Kidney (tissue), 14 donors: ENCODE measurements around the gene RTCA. TPM values are rescaled to one million over a fixed set of nuclear protein-coding genes. Genes with fewer than 3 reads are reported as not detected.
"Not testable (repeated sequence)": the region's sequence is repeated elsewhere in the genome, so short reads cannot be mapped to it uniquely, and the experiment has no call there.

Experiments used
- DNase-seq, 5 donors: peaks; one replicate each; pipeline ENCODE4 v3.0.0-alpha.2; 2013 to 2020
- FAIRE-seq: peaks from 2 replicates; lab custom pipeline; 2012; peaks lifted over from hg19 to GRCh38; lab: Jason Lieb, UNC
- H3K27ac ChIP-seq, 2 donors: one replicate each; pipeline ENCODE4 v1.7.0; 2013; ENCODE audit warnings: low read depth in 2 of 2, low read length in 2 of 2, inconsistent platforms in 1 of 2
- H3K27me3 ChIP-seq: one replicate; pipeline ENCODE4 v1.7.1; 2013; ENCODE audit warnings: low read length, inconsistent platforms; ENCODE audit not compliant: control insufficient read depth, insufficient read depth
- H3K36me3 ChIP-seq, 3 donors: one replicate each; pipeline versions ENCODE4 v1.7.0 to v1.7.1; 2013; ENCODE audit warnings: low read length in 3 of 3, control low read depth in 1 of 3, inconsistent platforms in 1 of 3; ENCODE audit not compliant: insufficient read depth in 3 of 3, control insufficient read depth in 2 of 3
- H3K4me1 ChIP-seq, 3 donors: one replicate each; pipeline versions ENCODE4 v1.7.0 to v1.7.1; 2013; ENCODE audit warnings: low read length in 3 of 3, inconsistent platforms in 1 of 3, low read depth in 1 of 3; ENCODE audit not compliant: control insufficient read depth in 2 of 3, insufficient read depth in 2 of 3
- H3K4me3 ChIP-seq, 3 donors: one replicate each; pipeline versions ENCODE4 v1.7.0 to v1.8.1; 2013; ENCODE audit warnings: low read length in 3 of 3, control low read depth in 1 of 3, inconsistent platforms in 1 of 3
- H3K9ac ChIP-seq, 3 donors: one replicate each; pipeline versions ENCODE4 v1.7.0 to v1.7.1; 2013; ENCODE audit warnings: low read length in 3 of 3, control low read depth in 1 of 3, inconsistent platforms in 1 of 3
- H3K9me3 ChIP-seq, 3 donors: one replicate each; pipeline versions ENCODE4 v1.7.0 to v1.7.1; 2013; ENCODE audit warnings: low read length in 3 of 3, control low read depth in 1 of 3, inconsistent platforms in 1 of 3; ENCODE audit not compliant: control insufficient read depth in 2 of 3, insufficient read depth in 1 of 3
- intact Hi-C: fragments of 100-400 bp; cut with DNase I; formaldehyde crosslinking; loops from one replicate; pipeline ENCODE4 v1.11.1; 2022
- polyA plus RNA-seq: library from polyadenylated mRNA; stranded (reverse); fragments of 350-450 nt; fragmentation: Illumina TruSeq; extraction: RNeasy Lipid Tissue Mini Kit (QIAGEN cat#74804); gene quantifications from one replicate; pipeline ENCODE4 v1.2.3, GENCODE V29; 2014; ENCODE audit warnings: low read depth, low replicate concordance; ENCODE audit not compliant: insufficient read depth
- total RNA-seq: library from RNA; stranded (reverse); fragmentation: NEBNext Ultra II Directional; extraction: Animal tissue kit (Norgen Biotek cat#: 25700); gene quantifications from one replicate; pipeline ENCODE4 v1.2.1, GENCODE V29; 2021
- TF ChIP-seq, protein P1 (sequence below): IDR thresholded peaks from 3 replicates; pipeline ENCODE4 v1.5.1; 2012; ENCODE audit warnings: mild to moderate bottlenecking, moderate library complexity, borderline replicate concordance; ENCODE audit not compliant: insufficient read depth; ENCODE audit errors: extremely low read depth
- donor health status: control.
- donor health status: control.
- donor health status: control.
- donor health status: control.
- donor health status: control.
- donor health status: DM: yes; HTN: yes; CAD: no.
- donor health status: Normal renal cell carcinoma (clear cell type).

Gene RTCA
- total and polyA plus RNA-seq, 2 donors from 2014 or later = 30.8 to 51.1 TPM

DNA sequence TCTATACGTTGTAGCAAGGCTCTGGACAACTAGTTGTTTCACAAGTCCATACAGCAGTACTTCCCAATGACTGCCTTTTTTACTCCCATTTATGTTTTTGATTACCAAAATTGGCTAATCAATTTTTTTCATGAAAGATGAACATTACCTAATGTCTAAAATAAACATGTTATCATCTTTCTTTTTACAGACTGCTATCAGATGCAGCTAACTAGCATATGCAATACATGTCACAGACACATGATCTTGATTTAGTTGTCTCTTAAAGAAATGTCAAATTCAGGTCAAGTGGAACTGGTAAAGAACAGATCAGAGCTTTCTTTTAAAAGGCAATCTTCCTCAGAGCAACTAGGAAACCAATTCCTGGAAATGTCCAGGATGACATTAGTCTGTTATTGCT, 15.8 kb upstream of the RTCA start:
- DNase-seq = peak in 2 of 5 donors; percentile 19 to 26
- no peaks in the 10 kb centered on the region for H3K36me3 ChIP-seq
- peaks cover 5 to 14% (median 9%) of the 10 kb centered on the region in 3 donors for H3K4me1 ChIP-seq
- TF ChIP-seq, protein P1, sequence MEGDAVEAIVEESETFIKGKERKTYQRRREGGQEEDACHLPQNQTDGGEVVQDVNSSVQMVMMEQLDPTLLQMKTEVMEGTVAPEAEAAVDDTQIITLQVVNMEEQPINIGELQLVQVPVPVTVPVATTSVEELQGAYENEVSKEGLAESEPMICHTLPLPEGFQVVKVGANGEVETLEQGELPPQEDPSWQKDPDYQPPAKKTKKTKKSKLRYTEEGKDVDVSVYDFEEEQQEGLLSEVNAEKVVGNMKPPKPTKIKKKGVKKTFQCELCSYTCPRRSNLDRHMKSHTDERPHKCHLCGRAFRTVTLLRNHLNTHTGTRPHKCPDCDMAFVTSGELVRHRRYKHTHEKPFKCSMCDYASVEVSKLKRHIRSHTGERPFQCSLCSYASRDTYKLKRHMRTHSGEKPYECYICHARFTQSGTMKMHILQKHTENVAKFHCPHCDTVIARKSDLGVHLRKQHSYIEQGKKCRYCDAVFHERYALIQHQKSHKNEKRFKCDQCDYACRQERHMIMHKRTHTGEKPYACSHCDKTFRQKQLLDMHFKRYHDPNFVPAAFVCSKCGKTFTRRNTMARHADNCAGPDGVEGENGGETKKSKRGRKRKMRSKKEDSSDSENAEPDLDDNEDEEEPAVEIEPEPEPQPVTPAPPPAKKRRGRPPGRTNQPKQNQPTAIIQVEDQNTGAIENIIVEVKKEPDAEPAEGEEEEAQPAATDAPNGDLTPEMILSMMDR = no peak
- H3K27me3 ChIP-seq = no peaks in the 10 kb centered on the region
- H3K27ac ChIP-seq = peak overlapping the region in 1 of 2 donors; percentile 45
- no peaks in the 10 kb centered on the region for H3K9me3 ChIP-seq
- peak overlapping the region; percentile 97 to 99 (median 97) for H3K4me3 ChIP-seq
- intact Hi-C loops = no loop called here
- no peak for FAIRE-seq
- peak overlapping the region; percentile 15 to 99 (median 90) for H3K9ac ChIP-seq

DNA sequence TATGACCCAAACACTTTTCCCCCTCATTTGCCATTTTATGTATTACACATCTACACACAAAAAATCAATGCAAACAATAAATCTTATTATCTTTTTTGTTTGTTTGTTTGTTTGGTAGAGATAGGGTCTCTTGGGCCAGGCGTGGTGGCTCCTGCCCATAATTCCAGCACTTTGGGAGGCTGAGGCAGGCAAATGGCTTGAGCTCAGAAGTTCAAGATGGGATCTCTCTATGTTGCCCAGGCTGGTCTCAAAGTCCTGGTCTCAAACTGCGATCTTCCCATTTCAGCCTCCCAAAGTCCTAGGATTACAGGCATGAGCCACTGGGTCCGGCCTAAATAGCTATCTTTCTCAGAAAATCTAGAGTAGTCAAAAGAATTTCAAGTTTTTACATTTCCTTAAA, 15.2 kb upstream of the RTCA start:
- Histone ChIP-seq H3K27me3 (no peaks in the 10 kb centered on the region), H3K27ac (no peak overlapping the region), H3K4me1 (peaks cover 5 to 14% (median 9%) of the 10 kb centered on the region in 3 donors), H3K9ac (no peak overlapping the region), H3K9me3 (no peaks in the 10 kb centered on the region), H3K36me3 (no peaks in the 10 kb centered on the region), H3K4me3 (no peak overlapping the region)
- intact Hi-C loops = no loop called here
- TF ChIP-seq, protein P1 = no peak
- no peak for FAIRE-seq
- no peak for DNase-seq

DNA sequence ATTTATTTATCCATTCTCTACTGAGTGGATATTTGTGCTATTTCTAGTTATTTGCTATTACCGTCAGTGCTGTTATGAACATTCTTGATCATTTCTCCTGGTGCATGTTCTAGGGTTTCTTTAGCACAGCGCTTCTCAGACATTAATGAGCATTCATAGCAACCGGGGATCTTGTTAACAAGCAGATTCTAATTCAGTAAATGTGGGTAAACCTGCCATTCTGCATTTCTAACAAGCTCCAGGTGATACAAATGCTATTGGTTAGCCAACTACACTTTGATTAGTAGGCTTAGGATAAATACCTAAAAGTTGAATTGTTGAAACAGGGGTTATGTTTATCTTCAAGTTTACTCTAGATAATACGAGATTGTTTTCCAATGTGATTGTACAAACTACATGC, 13.1 kb upstream of the RTCA start:
- intact Hi-C loops = no loop called here
- DNase-seq (no peak), FAIRE-seq (no peak)
- H3K27ac ChIP-seq = no peak overlapping the region
- no peak overlapping the region for H3K4me3 ChIP-seq
- TF ChIP-seq, protein P1 = no peak
- H3K9ac ChIP-seq = no peak overlapping the region
- no peaks in the 10 kb centered on the region for H3K9me3 ChIP-seq
- peaks cover 4 to 9% (median 5%) of the 10 kb centered on the region in 3 donors for H3K4me1 ChIP-seq
- no peaks in the 10 kb centered on the region for H3K36me3 ChIP-seq
- H3K27me3 ChIP-seq = no peaks in the 10 kb centered on the region

DNA sequence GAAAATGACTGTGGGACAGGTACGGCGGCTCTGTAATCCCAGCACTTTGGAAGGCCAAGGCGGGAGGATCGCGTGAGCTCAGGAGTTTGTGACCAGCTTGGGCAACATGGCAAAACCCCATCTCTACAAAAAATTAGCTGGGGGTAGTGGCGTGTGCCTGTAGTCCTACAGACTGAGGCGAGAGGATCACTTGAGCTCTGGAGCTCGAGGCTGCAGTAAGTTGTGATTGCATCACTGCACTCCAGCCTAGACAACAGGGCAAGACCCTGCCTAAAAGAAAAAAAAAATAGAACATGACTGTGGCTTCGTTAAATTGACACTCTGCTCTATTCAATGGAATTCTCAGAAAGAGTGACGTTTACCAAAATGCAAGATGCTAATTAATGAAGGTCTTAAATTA, 12.5 kb upstream of the RTCA start:
- Histone ChIP-seq H3K9me3 (no peaks in the 10 kb centered on the region), H3K27ac (no peak overlapping the region), H3K4me3 (no peak overlapping the region), H3K4me1 (peaks cover 4 to 8% (median 4%) of the 10 kb centered on the region in 3 donors), H3K36me3 (no peaks in the 10 kb centered on the region), H3K9ac (no peak overlapping the region), H3K27me3 (no peaks in the 10 kb centered on the region)
- intact Hi-C loops = no loop called here
- FAIRE-seq (no peak), DNase-seq (no peak)
- TF ChIP-seq, protein P1 = no peak

DNA sequence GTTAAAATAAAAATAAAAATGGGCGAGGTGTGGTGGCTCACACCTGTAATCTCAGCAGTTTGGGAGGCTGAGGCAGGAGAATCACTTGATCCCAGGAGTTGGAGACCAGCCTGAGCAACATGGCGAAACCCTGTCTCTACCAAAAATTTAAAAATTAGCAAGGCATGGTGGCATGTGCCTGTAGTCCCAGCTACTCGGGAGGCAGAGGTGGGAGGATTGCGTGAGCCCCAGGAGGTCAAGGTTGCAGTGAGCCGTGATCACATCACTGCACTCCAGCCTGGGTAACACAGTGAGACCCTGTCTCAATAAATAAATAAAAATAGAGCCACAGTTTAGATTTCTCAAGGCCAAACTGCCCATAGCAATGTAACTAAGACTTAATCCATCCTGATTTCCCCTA, 9.7 kb upstream of the RTCA start:
- H3K9me3 ChIP-seq, DNase-seq, intact Hi-C loops, H3K36me3 ChIP-seq, H3K4me1 ChIP-seq, H3K4me3 ChIP-seq, H3K27ac ChIP-seq, FAIRE-seq, H3K27me3 ChIP-seq, H3K9ac ChIP-seq: not testable (repeated sequence)
